Astrocyte (in vitro differentiated cells and primary cell): ENCODE data around the gene FLNC.

ENCODE experiments used
- EZH2 ChIP-seq: IDR thresholded peaks from 2 replicates; pipeline ENCODE4 v1.6.1; 2012; ENCODE audit warnings: mild to moderate bottlenecking, low read length, inconsistent platforms; ENCODE audit not compliant: insufficient read depth
- TF ChIP-seq, protein P1 (sequence below): IDR thresholded peaks from 2 replicates; pipeline ENCODE4 v1.5.1; 2011; ENCODE audit warnings: low read depth, mild to moderate bottlenecking, inconsistent platforms, low read length, moderate library complexity; ENCODE audit not compliant: insufficient read depth

DNA sequence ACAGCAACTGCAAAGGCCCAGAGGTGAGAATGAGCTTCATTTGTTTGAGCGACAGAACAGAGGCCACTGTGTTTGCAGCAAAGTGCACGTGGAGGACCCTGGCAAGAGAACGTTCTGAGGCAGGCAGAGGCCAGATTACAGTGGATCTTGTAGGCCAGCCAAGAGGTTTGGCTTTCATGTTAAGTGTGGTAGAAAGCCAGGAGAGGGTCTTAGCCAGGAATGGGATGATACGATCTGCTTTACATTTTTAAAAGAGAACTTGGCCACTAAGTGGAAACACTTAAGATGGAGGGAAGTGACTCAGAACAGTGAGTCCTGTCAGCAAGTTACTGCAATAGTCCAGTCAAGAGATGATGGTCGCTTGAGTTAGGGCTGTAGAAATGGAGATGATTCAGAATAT is 33.9 kb upstream of the FLNC start:
- TF ChIP-seq EZH2, result no peak
- TF ChIP-seq, protein P1, sequence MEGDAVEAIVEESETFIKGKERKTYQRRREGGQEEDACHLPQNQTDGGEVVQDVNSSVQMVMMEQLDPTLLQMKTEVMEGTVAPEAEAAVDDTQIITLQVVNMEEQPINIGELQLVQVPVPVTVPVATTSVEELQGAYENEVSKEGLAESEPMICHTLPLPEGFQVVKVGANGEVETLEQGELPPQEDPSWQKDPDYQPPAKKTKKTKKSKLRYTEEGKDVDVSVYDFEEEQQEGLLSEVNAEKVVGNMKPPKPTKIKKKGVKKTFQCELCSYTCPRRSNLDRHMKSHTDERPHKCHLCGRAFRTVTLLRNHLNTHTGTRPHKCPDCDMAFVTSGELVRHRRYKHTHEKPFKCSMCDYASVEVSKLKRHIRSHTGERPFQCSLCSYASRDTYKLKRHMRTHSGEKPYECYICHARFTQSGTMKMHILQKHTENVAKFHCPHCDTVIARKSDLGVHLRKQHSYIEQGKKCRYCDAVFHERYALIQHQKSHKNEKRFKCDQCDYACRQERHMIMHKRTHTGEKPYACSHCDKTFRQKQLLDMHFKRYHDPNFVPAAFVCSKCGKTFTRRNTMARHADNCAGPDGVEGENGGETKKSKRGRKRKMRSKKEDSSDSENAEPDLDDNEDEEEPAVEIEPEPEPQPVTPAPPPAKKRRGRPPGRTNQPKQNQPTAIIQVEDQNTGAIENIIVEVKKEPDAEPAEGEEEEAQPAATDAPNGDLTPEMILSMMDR, result no peak
